Fibroblast of peridontal ligament (primary cell): ENCODE measurements around the gene MID1.
A peak's percentile ranks its signal among the peaks of the same experiment; 100 is the strongest.

Experiments used
- DNase-seq: peaks from one replicate; pipeline ENCODE4 v3.0.0-alpha.2; 2010; ENCODE audit errors: extremely low read depth

The MID1 gene

GRCh38 chrX:10429908-10430307 is 190.5 kb downstream of the MID1 start:
- DNase-seq = no peak

- DNase-seq = no peak
These were observed 193.1 kb downstream of the MID1 start for GRCh38 chrX:10427249-10427648.

GRCh38 chrX:10423716-10424115 is 196.7 kb downstream of the MID1 start:
- no peak for DNase-seq

GRCh38 chrX:10420134-10420533 is 200.3 kb downstream of the MID1 start:
- no peak for DNase-seq

- DNase-seq = no peak
These were observed 204.0 kb downstream of the MID1 start for GRCh38 chrX:10416424-10416823.

- peak; percentile 66 for DNase-seq
These were observed 204.9 kb downstream of the MID1 start for GRCh38 chrX:10415306-10416001.

- peak; percentile 66 for DNase-seq
These were observed 205.5 kb downstream of the MID1 start for GRCh38 chrX:10414862-10415261.

GRCh38 chrX:10414156-10414824 is 206.1 kb downstream of the MID1 start:
- no peak for DNase-seq

GRCh38 chrX:10404436-10404835 is 215.9 kb downstream of the MID1 start:
- DNase-seq = peak; percentile 90

- peak; percentile 13 for DNase-seq
These were observed 219.1 kb downstream of the MID1 start for GRCh38 chrX:10401239-10401638.

- peak; percentile 20 for DNase-seq
These were observed 221.2 kb downstream of the MID1 start for GRCh38 chrX:10399043-10399741.

GRCh38 chrX:10398215-10398614 is 222.2 kb downstream of the MID1 start:
- DNase-seq = no peak

- no peak for DNase-seq
These were observed 223.0 kb downstream of the MID1 start for GRCh38 chrX:10397349-10397748.

- no peak for DNase-seq
These were observed 224.7 kb downstream of the MID1 start for GRCh38 chrX:10395643-10396042.
